ENCODE data around the gene PLXNA1.

The PLXNA1 gene

GRCh38 chr3:126988451-126989021, 5.6 kb downstream of the PLXNA1 start:
- no peak for DNase-seq

- no peak for DNase-seq
These were observed 6.6 kb downstream of the PLXNA1 start for GRCh38 chr3:126989316-126990023.

GRCh38 chr3:126990024-126990700, 7.2 kb downstream of the PLXNA1 start:
- DNase-seq: no peak

GRCh38 chr3:126990890-126991289, 8.0 kb downstream of the PLXNA1 start:
- no peak for DNase-seq

DNA sequence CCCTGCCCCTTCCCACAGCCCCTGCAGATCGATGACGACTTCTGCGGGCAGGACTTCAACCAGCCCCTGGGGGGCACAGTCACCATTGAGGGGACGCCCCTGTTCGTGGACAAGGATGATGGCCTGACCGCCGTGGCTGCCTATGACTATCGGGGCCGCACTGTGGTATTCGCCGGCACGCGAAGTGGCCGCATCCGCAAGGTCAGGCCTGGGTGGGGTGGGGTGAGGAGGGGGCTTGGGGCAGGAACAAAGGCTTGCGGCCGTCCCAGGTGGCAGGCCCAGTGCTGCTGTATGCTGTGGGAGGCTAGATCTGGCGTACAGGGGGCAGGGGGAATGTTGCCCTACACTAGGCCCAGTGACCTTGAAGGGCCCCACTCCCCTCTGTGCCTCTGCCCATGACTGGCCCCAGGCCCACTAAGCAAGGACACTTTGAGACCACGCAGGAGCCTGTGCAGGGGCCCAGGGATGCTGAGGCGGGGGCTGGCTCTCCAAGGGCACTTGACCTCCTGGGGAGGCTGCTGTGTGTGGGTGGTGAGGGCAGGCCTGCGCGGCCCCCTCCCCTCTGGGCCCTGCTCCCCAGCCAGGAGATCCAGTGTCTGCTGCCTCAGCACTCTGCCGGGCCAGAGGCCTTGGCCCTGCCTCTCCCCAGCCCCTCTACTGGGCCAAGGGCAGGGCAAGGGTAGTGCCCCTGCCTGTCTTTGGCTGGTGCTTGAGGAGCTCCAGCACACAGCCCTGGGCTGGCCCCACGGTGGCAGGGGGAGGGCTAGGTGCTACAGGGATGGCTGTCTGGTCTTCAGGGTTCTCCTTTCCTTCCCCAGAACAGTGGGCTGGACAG, 8.7 kb downstream of the PLXNA1 start:
- DNase-seq: no peak

DNA sequence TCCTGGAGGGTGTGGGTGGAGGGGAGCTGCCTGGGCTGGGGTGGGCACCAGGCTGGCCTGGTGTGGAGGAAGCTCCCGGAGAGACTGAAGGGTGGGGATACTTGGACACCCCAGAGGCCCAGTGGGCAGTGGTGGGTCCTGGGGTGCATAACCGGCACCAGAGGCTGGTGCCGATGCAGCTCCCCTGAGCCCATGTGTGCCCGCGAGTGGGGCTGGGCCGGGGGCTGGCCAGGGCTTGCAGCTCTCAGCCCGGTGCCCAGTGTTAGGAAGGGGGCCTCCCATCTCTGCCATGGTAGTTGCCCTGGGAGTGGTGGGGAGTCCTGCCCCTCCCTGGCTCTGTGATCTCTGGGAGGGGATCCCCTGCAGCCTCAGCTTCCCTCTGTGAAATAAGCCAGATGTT, 9.3 kb downstream of the PLXNA1 start:
- no peak for DNase-seq

DNA sequence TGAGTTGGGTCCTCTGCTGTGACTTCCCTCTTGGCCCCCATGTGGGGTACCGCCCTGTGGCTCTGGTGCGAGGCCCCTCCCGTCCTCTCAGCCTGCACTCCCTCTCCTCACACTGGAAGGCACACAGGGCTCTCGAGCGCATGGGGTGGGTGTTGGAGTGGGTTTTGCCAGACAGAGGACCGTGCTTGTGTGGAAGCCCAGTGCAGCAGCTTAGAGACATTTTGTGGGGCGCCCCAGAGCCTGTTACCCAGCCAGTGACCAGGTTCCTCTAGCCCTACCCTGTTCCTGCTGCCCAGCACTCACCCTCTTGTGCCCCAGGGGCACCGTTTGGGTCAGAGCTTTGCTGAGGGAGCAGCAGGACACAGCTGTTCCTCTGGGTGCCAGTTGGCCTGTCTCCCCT, 9.9 kb downstream of the PLXNA1 start:
- no peak for DNase-seq

DNA sequence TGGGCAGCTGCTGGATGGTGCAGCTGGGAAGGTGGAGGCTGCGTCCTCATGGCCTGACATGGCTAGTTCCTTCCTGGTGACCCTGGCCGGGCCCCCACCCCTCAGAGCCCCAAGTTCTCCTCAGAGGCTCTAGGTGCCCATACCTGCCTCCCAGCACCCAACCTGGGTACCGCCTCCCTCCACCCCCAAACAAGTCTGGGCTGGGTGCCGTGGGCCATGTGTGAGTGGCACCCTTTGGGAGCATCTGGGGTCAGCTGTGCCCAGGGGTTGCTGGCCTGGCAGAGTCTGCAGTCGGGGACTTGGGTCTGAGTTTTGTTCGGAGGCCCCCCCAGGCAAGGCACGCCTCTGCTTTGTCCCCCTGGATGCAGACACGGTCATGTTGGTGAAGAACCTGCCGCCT, 10.5 kb downstream of the PLXNA1 start:
- DNase-seq: no peak

GRCh38 chr3:126994661-126995245, 11.8 kb downstream of the PLXNA1 start:
- DNase-seq: no peak

- no peak for DNase-seq
These were observed 12.4 kb downstream of the PLXNA1 start for GRCh38 chr3:126995254-126995780.

GRCh38 chr3:126995926-126996512, 13.1 kb downstream of the PLXNA1 start:
- no peak for DNase-seq

- DNase-seq: no peak
These were observed 14.0 kb downstream of the PLXNA1 start for GRCh38 chr3:126996905-126997304.

DNA sequence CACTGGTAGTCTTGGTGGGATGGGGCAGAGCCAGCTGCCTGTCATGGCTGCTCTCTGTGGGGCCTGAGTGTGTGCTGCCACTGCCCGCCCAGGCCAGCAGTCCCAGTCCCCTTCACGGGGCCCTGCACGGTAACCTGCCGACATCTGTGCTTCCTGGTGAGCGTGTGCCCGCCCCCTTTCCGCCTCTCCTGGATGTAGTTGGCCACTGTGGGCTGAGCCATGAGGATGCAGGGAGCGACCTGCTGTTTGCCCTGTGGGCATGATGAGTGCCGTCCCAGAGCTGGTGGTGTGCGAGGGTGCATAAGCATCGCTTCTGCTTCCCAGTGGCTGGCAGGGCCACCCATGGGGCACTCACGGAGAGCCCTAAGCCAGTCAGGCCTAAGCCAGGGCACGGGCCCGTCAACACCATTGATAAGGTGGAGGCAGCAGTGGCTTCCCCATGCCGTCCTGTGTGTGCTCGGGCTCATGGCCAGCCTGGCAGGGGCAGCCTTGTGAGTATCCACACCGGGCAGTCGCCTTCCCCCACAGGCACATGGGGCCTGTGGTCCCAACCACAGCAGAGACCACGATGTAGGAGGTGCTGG, 14.6 kb downstream of the PLXNA1 start:
- no peak for DNase-seq

DNA sequence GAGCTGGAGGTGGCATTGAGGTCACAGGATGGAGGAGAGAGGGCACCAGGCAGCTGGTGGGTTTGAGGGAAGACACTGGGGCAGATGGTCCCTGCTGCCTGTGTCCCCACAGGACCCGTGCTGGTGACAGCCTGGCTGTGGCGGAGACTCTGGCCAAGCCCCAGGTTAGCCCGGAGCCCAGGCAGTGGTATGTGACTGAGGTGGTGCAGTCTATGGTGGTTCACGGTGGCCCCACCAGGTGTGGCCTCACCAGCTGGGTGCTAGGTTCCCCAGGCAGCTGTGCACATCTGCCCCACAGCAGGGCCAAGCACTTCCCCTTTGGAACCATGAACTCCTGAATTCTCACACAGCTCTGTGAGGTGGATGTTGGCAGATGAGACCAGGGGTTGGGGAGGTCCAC, 15.4 kb downstream of the PLXNA1 start:
- DNase-seq: no peak

- DNase-seq: no peak
These were observed 15.8 kb downstream of the PLXNA1 start for GRCh38 chr3:126998728-126999127.

DNA sequence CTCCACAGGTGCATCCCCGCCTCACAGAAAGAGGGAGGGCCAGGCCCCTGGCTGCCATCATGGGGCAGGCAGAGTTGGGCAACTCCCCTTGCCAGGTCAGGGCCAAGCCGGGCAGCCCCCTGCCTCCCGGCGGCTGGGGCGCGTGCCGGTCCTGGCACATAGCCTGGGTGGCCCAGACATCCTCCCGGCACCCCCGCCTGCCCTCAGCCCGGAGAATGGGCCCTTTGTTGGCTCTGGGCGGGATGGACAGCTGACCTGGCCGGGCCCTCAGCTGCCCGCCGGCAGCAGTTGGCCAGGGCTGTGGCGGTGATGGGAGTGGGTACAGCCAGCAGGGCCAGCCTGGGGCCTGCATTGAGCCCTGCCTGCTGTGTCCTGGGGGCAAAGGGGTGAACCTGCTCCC, 16.5 kb downstream of the PLXNA1 start:
- DNase-seq: no peak

DNA sequence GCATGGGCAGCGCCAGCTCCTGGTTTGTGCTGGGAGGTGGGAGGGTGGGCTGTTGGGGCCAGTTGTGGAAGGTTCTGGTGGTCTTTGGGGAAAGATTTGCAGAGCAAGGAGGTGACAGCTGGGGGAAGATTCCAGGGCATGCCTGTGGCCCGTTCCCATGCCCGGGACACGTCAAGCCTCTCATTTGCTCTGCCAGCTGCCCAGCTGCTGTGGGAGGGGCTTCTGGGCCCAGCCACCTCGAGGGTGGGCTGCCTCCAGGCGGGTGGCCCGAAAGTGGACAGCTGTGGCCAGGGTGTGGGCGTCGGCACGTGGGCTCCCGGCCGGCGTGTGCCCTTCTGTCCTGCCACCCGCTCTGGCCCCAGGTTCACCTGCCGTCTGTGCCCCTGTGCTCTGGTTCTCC, 17.2 kb downstream of the PLXNA1 start:
- DNase-seq: no peak

DNA sequence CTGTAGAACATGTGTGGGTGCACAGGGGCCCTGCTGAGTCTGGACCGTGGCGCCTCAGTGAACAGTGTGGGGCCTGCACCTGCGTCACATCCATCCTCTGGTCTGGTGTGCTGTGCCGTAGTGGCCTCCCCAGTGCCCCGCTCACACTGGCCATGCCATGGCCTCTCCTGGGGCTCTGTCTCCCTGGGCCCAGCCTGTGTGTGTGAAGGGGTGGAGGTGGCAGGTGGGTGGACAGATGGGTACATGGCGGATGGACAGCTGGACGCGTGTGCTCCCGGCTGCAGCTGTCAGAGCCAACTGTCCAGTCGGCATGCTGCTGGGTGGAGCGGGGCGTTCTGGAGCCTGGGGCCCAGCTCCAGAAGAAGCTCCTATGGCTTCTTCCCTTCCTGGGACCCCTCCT, 17.8 kb downstream of the PLXNA1 start:
- DNase-seq: no peak

DNA sequence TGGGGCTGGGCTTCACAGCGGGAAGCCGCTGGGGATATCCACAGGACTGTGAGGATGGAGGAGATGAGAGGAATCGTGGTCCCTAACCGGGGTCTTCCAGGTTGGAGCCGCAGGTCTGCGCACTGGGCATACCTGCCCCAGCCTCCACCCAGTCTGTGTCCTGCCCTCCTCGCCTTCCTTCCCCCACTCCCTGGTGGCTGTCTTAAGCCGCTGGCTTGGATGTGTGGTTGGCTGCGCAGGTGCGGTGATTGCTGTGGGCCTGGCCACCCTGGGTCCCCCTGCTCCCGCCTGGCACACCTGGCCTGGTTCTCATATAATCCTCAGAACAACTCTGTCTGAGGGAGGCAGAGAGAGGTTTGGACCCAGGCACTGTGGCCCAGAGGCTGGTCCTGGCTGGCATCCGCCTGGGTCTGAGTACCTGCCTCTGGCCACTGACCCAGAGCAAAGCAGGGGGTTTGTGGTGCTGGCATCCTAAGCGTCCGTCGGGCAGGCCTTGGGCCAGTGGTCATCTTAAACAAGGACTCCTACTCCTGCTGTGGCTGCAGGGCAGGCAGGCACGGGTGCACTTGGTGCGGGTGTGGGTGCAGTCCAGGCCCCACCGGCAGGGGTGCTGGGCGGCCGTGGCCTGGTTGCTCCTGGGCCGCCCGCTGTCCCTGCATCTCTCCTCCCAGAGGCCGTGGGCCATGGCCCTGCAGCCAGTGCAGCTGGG, 18.7 kb downstream of the PLXNA1 start:
- no peak for DNase-seq

- no peak for DNase-seq
These were observed 19.6 kb downstream of the PLXNA1 start for GRCh38 chr3:127002195-127003174.

All from stimulated activated naive CD4-positive, alpha-beta T cell (primary cell).